NCI-H524 (cell line): ENCODE measurements around the gene ATP12A.
"Not testable (repeated sequence)": the region's sequence is repeated elsewhere in the genome, so short reads cannot be mapped to it uniquely, and the experiment has no call there.

ENCODE experiments used
- DNase-seq, 2 experiments: peaks; one replicate each; lab custom pipeline; 2025; lab: John Stamatoyannopoulos, UW

ATP12A gene

DNA sequence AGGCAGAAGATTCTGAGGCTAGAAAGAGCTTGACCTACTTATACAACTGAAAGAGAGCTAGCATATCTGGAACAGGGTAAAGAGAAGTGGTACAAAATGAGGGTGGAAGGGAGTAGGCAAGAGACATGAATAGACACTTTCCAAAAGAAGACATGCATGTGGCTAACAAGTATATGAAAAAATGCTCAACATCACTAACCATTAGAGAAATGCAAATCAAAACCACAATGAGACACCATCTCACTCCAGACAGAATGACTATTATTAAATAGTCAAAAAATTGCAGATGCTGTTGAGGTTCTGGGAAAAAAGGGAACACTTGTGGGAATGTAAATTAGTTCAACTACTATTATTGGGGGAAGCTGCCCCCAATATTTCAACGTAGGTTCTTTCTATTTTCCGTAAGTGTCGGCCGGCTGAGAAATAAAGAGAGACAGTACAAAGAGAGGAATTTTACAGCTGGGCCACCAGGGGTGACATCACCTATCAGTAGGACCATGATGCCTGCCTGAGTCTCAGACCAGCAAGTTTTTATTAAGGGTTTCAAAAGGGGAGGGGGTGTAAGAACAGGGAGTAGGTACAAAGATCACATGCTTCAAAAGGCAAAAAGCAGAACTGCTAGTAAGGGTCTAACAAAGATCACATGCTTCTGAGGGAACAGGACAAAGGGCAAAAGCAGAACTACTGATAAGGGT is 50.8 kb downstream of the ATP12A start:
- not testable (repeated sequence) for DNase-seq

DNA sequence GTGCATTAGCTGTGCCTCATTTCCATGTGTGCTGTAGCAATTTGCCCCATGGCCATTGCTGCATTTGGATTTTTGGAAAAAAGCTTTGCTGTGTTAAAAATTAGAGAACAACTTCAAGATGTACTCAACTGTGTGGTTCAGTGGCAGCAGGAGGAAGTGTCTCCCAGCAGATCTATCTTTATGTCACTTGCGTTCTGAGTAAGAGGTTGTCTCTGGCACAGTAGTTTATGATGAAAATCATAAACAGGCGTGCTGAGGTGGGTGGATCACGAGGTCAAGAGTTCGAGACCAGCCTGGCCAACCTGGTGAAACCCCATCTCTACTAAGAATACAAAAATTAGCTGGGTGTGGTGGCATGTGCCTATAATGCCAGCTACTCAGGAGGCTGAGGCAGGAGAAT is 54.7 kb downstream of the ATP12A start:
- no peak for DNase-seq

DNA sequence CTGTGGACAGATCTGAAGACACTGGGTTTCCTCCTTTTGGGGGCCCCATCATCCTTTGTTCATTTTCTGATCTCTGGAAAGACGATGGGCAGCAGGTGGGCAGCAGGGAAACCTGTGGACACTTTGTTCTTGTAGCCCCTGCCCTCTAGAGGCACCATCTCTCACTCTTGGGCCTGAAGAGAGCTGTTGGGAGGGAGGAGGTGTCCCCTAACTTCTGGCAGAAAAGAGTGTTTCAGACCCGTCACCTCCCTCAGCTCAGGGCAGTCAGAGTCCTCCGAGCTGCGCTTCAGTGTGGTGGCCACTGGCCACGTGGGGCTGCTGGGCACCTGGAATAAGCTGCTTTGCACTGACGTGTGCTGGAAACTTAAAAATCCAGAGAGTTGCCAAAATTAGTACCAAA is 56.8 kb downstream of the ATP12A start:
- DNase-seq, result no peak

DNA sequence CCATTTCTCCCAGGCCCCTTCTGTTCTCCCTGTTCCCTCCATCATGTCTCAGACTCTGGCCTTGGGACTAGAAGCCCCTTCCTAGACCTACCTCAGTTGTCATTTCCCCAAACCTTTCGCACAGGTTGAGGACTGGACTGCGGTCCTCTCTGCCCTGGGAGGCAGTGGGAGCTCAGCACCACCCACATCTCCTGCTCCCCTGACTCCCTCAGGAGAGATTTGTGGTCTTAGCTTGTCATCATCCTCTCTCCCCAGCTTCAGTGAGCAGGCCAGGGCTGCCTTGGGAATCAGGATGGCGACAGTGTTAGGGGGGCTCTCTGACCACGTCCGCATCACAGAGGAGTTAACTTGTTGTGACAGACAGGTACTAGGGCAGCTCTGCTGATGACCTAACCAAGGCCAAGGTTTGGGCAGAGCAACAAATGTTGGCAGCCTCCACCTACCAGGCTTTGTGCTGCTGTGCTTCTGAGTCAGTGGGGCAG is 58.2 kb downstream of the ATP12A start:
- no peak for DNase-seq

DNA sequence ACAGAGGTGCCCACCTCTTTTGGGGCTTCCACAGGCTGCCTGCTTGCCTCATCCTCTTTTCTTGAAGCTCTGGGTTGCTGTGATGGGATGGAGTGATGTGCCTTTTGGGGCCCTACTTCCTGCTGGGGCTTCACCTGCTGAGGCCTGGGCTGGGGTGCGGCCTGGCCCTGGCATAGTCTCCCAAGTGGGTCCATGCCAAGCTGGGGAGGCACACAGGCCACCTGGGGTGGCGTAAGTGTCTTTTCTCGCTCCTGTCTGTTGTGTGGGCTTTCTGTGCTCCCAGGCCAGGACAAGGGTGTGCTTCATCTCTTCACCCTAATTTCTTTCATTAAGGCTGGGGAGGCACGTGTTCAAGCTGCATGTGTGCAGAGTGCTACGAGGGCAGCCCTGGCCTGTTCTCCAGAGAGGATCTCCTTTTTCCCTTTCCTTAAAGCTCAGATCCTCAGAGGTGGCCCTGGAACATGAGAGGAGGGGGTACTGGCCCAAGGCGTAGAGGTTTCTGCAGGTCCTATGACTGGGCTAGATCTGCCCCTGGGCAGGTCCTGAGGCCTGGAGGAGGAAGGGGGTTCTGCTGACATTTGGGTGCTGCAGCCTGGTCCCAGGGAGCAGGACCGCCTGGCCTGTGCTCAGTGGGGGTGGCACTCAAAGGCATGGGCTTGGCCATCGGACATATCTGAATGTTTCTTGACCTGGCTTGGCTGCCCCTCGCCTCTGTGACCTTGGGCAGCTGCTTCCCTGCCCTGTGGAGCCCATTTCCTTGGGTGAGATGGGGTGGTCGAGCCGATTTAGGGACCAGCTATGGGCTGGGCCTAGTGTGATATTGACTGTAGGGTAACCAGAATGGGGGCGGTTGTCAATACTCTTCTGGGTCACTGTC is 60.0 kb downstream of the ATP12A start:
- DNase-seq, result no peak

DNA sequence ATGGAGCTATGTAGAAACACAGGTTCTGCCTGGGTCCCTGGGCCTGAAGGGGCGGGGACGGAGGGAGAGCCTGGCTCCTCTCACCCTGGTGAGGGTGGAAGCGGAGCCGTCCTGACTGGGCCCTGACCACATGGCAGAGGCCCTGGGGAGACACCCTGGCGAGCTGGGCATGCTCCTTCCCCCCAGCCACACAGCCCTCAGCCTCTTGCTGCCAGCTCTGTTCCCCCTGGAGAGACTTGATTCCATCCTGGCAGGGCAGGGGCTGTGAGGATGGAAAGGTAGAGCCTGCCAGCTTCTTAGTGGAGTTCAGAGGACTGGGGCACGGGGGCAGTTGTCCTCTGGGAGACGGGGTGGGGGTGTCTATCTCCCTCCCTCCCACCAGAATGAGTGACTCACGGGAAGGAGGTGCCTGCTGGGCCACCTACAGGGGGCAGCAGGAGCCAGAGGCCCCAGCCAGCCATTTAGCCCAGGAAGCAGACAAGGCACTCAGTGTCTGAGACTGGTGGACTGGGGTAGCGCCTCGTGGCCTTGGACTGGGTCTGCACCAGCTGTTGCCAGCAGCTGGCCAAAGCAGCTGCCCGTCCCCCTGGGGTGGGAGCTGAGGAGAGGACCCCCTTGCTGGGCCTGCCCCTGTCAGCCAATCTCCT is 60.9 kb downstream of the ATP12A start:
- peak in 1 of 2 experiments; percentile 48 for DNase-seq

DNA sequence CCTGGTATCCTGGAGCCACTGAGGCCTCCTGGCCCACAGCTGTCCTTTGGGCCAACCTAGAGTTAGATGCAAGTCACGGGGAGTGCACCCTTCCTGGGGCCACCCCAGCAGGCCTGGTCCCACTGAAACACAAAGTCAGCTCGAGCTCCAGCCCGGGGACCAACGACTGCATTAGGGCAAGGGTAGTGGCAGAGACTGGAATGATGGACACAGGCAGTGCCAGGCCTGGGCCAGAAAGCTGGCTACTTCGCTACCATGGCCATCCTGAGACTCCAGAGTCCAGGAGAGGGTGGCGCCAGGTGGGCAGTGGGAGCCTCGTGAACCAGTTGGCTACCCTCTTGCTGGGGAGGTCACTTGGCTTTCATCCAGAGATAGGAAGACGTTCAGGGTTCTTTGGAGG is 61.6 kb downstream of the ATP12A start:
- DNase-seq, result peak in 1 of 2 experiments; percentile 47

DNA sequence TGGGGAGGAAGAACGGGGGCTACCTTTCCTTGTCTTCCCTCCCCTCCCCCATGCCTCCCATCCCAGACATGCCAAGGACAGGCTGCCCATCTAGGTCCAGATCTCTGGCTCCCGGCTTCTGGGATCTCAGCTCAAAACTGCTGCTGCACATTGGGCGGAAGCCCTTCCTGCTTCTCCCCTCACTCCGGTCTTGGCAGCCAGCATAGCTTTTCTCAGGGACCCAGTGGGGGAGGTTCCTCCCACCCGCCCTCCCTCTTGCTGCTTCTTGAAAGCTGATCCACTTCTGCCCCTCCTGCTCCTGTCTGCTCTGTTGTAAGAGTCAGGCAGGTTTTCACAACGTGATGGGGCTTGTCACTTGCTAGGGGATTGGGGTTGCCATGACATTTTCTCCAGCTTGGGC is 62.1 kb downstream of the ATP12A start:
- DNase-seq, result peak; percentile 80 to 93

DNA sequence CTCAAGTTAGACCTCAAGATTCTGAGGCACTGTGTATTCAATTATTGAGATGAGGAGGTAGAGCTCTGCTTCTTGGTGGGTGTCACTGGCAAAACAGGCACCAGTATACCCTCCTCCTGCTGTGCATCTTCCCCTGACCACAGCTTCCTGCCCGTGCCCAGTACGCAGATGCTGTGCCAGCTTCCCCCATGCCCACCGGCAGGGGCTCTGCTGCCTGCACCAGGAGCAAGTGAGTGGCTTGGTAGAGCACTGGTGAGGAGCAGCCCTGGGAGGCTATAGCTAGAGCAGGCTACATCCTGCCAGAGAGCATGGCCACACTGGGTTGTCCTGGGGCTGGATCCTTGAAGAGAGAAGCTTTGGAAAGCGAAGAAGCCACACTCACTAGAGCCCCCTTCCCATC is 62.8 kb downstream of the ATP12A start:
- peak in 1 of 2 experiments; percentile 14 for DNase-seq

DNA sequence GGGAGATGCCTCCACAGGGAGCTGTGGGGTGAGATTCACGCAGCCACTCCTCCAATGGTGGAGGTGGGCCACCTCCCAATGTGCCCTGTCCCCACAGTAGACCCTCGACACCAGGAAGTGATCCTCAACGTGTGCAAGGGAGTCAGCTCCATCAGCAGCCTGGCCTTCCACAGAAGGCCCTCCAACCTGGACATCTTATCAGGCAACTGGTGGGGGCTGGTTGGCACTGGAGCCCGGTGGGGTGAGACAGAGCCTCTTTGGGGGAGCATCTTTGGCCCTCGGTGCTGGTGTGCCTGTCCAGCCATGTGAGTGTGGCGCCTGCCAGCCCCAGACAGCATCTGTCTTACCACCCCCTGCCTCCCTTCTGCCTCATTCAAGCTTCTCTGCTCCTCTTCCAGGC is 64.0 kb downstream of the ATP12A start:
- DNase-seq, result no peak

DNA sequence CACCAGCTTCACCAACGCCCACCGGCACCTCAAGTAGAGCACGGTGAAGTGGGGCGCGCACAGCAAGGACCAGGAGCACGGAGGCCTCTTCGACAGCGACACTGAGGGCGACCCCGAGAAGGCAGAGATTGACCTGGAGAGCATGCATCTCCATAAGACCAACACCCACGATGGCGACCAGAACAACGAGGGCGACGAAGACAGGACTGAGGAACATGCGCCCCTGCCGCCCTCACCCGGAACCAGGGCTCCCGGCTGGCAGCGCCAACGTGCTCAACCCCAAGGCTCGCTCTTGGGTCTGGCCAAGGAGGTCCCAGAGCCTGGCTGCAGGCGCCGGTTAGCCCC is 65.3 kb downstream of the ATP12A start:
- no peak for DNase-seq

DNA sequence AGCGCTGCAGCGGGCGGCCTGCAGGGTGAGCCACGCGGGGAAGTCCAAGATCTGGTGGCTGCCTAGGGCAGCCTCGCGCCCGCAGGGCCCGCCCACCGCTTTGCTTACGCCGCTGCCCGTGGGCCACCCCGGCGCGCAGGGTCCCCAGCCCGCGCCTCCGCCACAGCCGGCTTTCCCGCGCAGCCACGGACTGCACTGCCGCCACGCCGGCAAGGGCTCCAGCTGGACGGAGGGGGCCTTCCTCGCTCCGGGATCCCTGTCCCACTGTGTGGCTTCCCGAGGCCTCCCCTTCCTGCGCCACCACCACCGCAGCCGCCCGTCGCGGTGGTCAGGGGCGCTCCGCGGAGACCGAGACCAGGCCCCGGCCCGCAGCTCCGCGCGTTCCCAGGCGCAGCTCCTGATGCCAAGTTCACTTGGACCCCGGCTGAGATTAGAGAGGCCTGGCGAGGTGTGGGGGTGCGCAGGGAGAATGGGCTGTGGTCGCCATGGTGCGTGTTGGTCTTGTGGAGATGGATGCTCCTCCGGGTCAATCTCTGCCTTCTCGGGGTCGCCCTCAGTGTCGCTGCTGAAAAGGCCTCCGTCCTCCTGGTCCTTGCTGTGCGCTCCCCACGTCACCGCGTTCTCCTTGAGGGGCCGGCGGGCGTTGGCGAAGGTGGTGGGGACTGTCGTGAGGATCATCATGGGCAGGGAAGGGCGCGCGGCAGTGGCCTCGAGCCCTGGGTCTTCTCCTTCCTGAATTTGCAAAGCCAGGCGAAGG is 65.8 kb downstream of the ATP12A start:
- DNase-seq, result no peak

DNA sequence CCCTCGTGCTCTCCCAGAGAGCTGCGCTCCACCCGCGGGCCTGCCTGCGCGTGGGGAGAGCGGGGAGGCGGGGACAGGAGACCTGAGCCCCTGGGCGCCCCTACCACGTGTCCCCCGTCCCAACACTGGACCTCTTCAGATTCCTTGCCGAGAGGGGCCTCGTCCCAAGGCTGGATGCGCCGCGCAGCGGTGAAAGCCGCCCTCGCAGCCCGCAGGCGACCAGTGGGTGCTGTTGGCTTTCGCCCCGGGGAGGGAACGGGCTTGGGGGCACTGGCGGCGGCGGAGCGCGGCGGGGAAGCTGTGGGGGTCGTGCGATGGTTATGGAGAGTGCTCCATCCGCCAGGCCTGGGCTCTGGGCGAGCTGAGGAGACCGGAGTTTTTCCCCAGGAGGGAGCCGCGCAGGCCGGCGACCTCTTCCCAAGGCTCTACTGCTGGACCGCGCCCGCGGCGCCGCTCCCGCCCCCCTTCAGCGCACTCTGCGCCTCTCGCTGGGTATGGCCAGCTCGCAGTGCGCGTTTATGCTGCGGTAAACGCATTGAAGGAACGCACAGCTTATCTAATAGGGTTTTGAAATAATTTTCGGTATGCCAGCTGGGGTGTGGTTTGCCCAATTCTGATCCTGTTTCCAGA is 66.5 kb downstream of the ATP12A start:
- DNase-seq, result peak in 1 of 2 experiments; percentile 69

DNA sequence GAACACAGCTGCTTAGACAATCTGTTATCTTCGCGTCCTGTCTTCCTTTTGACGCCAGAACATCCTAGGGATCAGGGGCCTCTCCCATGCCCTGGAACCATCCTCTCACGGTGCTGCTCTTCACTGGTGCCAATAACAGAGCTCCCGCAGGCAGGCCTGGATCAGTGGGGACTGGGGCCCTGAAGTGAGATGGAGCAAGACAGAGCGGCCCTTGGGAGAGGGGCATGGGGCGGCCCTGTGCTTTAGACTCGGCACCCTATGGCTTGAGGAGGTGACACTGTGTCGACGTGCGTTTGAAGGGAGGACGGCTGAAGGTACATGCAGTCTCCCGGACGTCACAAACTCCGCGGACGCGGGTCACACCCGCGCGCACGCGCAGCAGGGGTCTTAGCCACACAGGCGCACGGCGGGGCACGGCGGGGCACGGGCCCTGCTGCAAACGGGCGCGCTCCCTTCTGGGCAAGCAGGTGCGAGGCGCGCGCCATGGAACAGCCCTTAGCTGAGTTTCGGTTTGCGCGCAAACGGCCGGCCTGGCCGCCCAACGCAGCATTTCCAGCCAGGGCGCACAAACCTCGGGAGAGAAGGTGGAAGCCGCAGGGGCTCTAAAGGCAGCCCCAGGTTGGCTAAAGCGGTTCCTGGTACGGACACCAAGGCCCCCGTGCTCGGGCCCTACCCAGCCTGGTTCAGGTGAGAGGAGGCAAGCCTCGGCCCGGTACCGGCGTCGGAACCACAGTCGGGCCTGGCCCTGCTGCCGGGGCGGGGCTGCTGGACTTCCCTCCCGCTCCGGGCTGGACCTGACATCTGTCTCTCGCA is 67.2 kb downstream of the ATP12A start:
- peak; percentile 75 to 84 for DNase-seq

DNA sequence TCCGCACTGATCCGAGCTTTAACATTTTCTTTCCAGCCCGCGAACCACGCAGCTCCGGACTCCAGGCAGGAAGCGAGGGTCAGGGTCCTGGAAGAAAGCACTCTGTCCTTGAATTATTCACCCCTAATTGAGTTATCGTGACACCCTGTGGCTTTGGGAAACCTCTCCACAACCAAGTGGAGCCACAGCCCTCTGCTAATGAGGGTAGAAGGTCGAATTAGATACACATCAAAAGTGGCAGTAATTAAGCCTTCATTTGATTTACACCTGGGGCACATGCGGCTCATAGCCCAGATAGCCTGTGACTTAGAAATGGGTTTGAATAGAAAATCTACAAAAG is 67.8 kb downstream of the ATP12A start:
- DNase-seq, result peak in 1 of 2 experiments; percentile 49

DNA sequence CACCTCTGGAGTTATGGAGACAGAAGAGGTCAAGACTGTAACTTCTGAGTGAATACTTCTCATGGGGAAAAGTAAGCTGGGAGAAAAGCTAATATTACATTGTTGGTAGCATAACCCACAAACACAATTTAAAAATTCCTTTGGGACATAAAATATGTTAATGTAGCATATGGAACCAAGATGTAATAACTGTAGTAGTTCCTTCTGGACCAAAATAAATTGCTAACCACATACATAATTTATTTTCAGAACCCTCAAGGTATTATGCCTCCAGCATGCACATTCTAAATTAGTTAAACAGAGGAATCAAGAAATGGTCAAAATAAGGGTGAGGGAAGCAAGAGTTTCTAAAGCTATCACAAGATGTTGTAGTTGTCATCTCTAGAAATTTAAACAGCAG is 79.0 kb downstream of the ATP12A start:
- DNase-seq, result no peak
